ENCODE data around the gene FIGN. TPM values are rescaled to one million over a fixed set of nuclear protein-coding genes. Genes with fewer than 3 reads are reported as not detected.

The FIGN gene
- total and polyA plus RNA-seq, 2 donors (not counting 1 experiment from before 2014, with no cell fraction given) = 1.5 to 1.6 TPM

DNA sequence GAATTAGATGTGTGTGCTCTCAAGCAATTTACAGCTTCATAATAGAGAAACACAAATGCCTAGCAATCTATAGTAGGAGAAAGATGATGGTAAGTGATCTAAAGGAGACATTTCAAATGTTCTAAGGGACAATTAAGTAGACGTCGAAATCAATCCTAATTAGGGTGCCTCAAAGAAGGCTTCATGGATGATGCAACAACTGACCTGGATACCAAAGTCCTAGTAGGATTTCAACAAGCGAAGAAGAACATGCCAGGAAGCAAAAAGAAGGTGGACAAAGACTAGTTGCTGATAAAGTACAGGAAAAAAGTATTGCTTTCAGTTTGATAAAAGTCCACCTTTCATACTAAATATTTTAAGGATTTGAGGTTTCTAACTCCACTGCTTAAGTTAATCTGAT, 12.5 kb downstream of the FIGN start:
- Histone ChIP-seq H3K4me1 (ENCODE audit: control insufficient read depth, extremely low read depth, insufficient read depth, low read length) (no peaks in the 10 kb centered on the region), H3K27me3 (ENCODE audit: control insufficient read depth, insufficient read depth, low read length) (no peaks in the 10 kb centered on the region), H3K9me3 (ENCODE audit: control insufficient read depth, insufficient read depth, low read depth, low read length) (no peaks in the 10 kb centered on the region), H3K4me3 (replicated peaks in 1 of 4; ENCODE audit: control extremely low read depth in 1 of 4, insufficient read depth in 1 of 4, low read depth in 3 of 4, low read length in 4 of 4) (no peak overlapping the region), H2AFZ (ENCODE audit: low read length) (no peak overlapping the region), H3K27ac (ENCODE audit: insufficient read depth, low read length) (no peak overlapping the region), H3K79me2 (ENCODE audit: control insufficient read depth, insufficient read depth, low read length) (peaks cover 2% of the 10 kb centered on the region), H3K36me3 (ENCODE audit: control insufficient read depth, insufficient read depth, low read length) (no peaks in the 10 kb centered on the region), H4K20me1 (ENCODE audit: control insufficient read depth, extremely low read depth, insufficient read depth, low read length) (no peaks in the 10 kb centered on the region), H3K4me2 (ENCODE audit: extremely low read depth, insufficient read depth, low read length) (no peak overlapping the region), H3K9ac (ENCODE audit: insufficient read depth, low read length) (no peak overlapping the region)
- no peak for TF ChIP-seq EZH2 (IDR thresholded peaks at IDR 0.05; ENCODE audit: low read length, missing control alignments)
- TF ChIP-seq, protein P1, sequence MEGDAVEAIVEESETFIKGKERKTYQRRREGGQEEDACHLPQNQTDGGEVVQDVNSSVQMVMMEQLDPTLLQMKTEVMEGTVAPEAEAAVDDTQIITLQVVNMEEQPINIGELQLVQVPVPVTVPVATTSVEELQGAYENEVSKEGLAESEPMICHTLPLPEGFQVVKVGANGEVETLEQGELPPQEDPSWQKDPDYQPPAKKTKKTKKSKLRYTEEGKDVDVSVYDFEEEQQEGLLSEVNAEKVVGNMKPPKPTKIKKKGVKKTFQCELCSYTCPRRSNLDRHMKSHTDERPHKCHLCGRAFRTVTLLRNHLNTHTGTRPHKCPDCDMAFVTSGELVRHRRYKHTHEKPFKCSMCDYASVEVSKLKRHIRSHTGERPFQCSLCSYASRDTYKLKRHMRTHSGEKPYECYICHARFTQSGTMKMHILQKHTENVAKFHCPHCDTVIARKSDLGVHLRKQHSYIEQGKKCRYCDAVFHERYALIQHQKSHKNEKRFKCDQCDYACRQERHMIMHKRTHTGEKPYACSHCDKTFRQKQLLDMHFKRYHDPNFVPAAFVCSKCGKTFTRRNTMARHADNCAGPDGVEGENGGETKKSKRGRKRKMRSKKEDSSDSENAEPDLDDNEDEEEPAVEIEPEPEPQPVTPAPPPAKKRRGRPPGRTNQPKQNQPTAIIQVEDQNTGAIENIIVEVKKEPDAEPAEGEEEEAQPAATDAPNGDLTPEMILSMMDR (conservative IDR thresholded peaks at IDR 0.05 in 1 of 2, IDR thresholded peaks at IDR 0.05 in 1 of 2; ENCODE audit: low read depth in 1 of 2, low read length in 2 of 2) = no peak
- DNase-seq (ENCODE audit: low read depth in 2 of 2) = no peak

DNA sequence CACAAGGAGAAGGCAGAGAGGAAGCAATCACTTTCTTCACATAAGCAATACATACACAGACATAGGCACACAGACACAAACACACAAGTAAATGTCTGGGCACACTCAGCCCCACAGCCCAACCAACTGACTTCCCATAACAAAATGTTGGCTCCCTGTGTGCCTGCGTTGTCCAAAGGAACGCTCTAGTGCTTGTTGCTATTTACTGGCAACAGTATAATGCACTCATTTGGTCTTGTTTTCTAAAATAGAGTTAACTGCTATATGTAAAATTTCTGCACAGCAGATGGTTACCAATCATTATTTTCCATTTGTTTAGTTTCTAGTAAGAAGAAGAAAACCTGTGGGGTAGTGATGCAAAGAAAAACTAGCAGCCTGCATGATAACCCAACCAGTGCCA, 16.5 kb downstream of the FIGN start:
- no peaks in the 10 kb centered on the region for H3K9me3 ChIP-seq (ENCODE audit: control insufficient read depth, insufficient read depth, low read depth, low read length)
- no peak overlapping the region for H2AFZ ChIP-seq (ENCODE audit: low read length)
- no peak for DNase-seq (ENCODE audit: low read depth in 2 of 2)
- TF ChIP-seq, protein P1 (conservative IDR thresholded peaks at IDR 0.05 in 1 of 2, IDR thresholded peaks at IDR 0.05 in 1 of 2; ENCODE audit: low read depth in 1 of 2, low read length in 2 of 2) = no peak
- no peak for TF ChIP-seq EZH2 (IDR thresholded peaks at IDR 0.05; ENCODE audit: low read length, missing control alignments)
- H4K20me1 ChIP-seq (ENCODE audit: control insufficient read depth, extremely low read depth, insufficient read depth, low read length) = no peaks in the 10 kb centered on the region
- H3K4me2 ChIP-seq (ENCODE audit: extremely low read depth, insufficient read depth, low read length) = no peak overlapping the region
- H3K9ac ChIP-seq (ENCODE audit: insufficient read depth, low read length) = no peak overlapping the region
- H3K79me2 ChIP-seq (ENCODE audit: control insufficient read depth, insufficient read depth, low read length) = no peaks in the 10 kb centered on the region
- no peak overlapping the region for H3K4me3 ChIP-seq (replicated peaks in 1 of 4; ENCODE audit: control extremely low read depth in 1 of 4, insufficient read depth in 1 of 4, low read depth in 3 of 4, low read length in 4 of 4)
- H3K27me3 ChIP-seq (ENCODE audit: control insufficient read depth, insufficient read depth, low read length) = no peaks in the 10 kb centered on the region
- H3K36me3 ChIP-seq (ENCODE audit: control insufficient read depth, insufficient read depth, low read length) = no peaks in the 10 kb centered on the region
- H3K27ac ChIP-seq (ENCODE audit: insufficient read depth, low read length) = no peak overlapping the region
- H3K4me1 ChIP-seq (ENCODE audit: control insufficient read depth, extremely low read depth, insufficient read depth, low read length) = no peaks in the 10 kb centered on the region

DNA sequence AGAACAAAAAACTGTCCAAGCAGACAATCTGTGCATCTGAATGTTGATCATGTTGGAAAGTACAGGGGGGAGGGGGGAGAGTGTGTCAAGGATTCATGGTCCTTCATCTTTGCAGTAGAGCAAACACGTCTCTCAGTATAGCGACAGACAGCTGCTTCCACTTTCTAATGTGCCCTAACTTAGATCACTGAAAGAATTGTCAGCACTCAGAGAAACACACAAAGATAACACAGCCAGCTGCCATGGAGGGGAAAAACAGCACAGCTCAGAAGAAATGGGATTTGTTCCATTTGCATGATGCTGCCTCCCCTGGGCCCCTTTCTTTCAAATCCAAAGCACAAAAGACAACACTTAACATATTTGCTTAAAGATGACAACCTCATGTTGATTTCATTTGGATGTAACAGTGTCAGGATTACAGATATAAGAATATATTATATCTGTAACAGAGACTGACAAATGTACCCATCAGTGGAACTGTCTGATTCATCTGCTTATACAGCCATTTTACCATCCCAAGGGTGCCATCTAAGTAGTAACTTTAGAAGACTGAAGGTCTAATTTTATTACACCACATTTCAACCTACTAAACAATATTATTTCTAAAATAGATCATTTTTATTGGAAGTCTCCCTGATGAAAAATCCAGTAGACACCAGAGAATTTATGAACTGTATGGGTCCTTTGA, 17.7 kb downstream of the FIGN start:
- H3K4me3 ChIP-seq (replicated peaks in 1 of 4; ENCODE audit: control extremely low read depth in 1 of 4, insufficient read depth in 1 of 4, low read depth in 3 of 4, low read length in 4 of 4) = no peak overlapping the region
- H2AFZ ChIP-seq (ENCODE audit: low read length) = no peak overlapping the region
- no peak overlapping the region for H3K4me2 ChIP-seq (ENCODE audit: extremely low read depth, insufficient read depth, low read length)

More for the DNA sequence above, 17.7 kb downstream of the FIGN start:
- H3K4me1 ChIP-seq (ENCODE audit: control insufficient read depth, extremely low read depth, insufficient read depth, low read length) = no peaks in the 10 kb centered on the region
- H3K79me2 ChIP-seq (ENCODE audit: control insufficient read depth, insufficient read depth, low read length) = no peaks in the 10 kb centered on the region
- H3K27me3 ChIP-seq (ENCODE audit: control insufficient read depth, insufficient read depth, low read length) = no peaks in the 10 kb centered on the region
- H3K9ac ChIP-seq (ENCODE audit: insufficient read depth, low read length) = no peak overlapping the region
- no peak for TF ChIP-seq EZH2 (IDR thresholded peaks at IDR 0.05; ENCODE audit: low read length, missing control alignments)
- TF ChIP-seq, protein P1 (conservative IDR thresholded peaks at IDR 0.05 in 1 of 2, IDR thresholded peaks at IDR 0.05 in 1 of 2; ENCODE audit: low read depth in 1 of 2, low read length in 2 of 2) = no peak
- no peak overlapping the region for H3K27ac ChIP-seq (ENCODE audit: insufficient read depth, low read length)
- H4K20me1 ChIP-seq (ENCODE audit: control insufficient read depth, extremely low read depth, insufficient read depth, low read length) = no peaks in the 10 kb centered on the region
- no peaks in the 10 kb centered on the region for H3K9me3 ChIP-seq (ENCODE audit: control insufficient read depth, insufficient read depth, low read depth, low read length)
- no peak for DNase-seq (ENCODE audit: low read depth in 2 of 2)
- no peaks in the 10 kb centered on the region for H3K36me3 ChIP-seq (ENCODE audit: control insufficient read depth, insufficient read depth, low read length)

Data from fibroblast of lung (primary cell).